GM23248 (cell line): ENCODE data around the gene WDR64.

Experiments used
- EZH2 ChIP-seq: fragments of 200-600 bp; sonication (generic); IDR thresholded peaks from 2 replicates; pipeline ENCODE4 v1.6.1; 2018; ENCODE audit warnings: antibody characterized with exemption, mild to moderate bottlenecking; ENCODE audit not compliant: insufficient read depth, poor library complexity, severe bottlenecking
- EZH2phosphoT487 ChIP-seq: fragments of 200-600 bp; sonication (generic); IDR thresholded peaks from 2 replicates; pipeline ENCODE4 v1.6.1; 2018; ENCODE audit warnings: antibody characterized with exemption, moderate library complexity, mild to moderate bottlenecking, low read depth; ENCODE audit not compliant: insufficient read depth

DNA sequence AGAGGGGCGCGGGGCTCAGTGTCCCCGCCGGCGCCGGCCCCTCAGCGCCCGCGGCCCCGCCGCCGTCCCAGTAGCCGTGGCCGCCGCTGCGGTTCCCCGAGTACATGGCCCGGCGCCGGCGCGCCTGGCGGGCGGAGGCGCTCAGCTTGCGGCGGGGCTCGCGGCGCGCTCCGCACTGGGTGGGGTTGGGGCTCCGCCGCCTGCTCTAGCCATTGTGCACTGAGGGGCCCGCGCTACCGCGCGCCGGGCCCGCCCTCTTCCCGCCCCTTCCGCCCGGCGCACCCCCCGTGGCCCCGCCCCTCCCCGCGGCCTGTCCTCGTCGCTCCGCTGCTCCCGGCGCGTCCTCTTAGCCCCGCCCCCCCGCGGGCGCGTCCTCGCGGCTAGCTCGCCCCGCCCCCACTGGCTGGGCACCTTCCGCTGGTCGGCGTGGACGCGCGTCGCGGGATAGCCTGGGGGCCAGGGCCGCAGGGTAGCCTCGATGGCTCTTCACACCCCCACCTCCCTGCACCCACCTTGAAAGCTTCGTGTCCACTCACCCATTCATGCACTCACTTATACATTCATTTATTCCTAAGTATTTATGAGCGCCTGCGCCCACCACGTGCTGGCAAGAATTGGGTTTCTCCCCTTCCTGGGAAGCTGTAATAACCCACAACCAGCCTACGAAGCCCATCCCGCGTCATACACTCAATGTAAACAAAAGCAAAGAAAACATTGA is 11.8 kb upstream of the WDR64 start, which contains the start of the genes CHML and OPN3:
- TF ChIP-seq EZH2 (no peak), EZH2phosphoT487 (no peak)
